Measurements from ENCODE around the gene SPPL2C.
"Not testable (repeated sequence)": the region's sequence is repeated elsewhere in the genome, so short reads cannot be mapped to it uniquely, and the experiment has no call there.

The SPPL2C gene

DNA sequence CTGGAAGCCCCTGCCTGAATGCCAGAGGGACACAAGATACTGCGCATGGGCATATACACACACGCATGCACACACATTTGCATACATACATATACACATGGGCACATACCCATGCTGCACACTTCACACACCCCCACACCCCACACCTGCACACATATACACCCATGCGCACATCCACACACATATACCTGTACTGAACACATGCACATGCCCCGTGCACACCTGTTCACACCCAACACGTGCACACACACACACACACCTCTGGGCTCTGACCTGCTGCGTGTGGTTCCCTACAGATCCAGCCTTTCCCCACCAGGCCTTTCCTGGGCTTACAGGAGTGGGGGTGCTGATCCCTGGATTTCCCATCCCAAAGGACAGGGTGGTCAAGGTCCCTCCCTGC lies 6.3 kb downstream of the SPPL2C start:
- DNase-seq = no peak

DNA sequence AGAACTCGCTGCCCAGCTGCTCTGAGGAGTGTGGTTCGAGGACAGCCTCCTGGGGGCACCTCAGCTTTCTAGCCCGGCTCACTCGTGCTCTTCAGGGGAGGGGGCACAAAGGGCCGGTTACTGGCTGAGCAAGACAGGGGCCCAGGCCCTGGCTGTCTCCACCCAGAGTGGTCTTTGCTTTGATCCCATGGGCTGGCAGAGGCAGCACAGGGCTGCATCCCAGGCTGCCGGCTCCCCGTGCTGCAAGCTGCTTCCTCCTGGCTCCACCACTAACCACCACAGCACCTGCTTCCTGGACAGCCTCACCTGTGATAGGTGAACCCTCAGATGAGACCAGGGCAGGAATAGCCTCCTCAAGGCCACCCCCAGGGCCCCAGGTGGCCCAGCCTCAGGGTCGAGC lies 6.8 kb downstream of the SPPL2C start:
- DNase-seq = no peak

DNA sequence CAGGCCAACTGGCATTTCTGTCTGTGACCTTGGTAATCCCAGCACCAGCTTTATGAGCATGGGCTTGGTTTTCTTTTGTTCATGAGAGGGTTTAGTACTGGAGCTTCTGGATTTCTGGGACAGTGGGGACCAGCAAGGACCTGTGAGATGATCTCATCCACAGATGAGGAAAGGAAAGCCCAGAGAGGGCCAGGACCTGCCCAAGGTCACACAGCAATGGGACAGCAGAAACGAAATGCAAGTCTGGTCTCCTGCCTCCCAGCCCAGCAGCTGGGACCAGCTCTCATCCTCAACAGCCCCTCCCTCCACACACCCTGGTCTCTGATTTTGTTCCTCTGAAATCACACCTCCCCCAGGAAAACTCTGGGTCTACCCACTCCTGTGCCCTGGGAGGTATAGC lies 7.2 kb downstream of the SPPL2C start:
- DNase-seq = no peak

DNA sequence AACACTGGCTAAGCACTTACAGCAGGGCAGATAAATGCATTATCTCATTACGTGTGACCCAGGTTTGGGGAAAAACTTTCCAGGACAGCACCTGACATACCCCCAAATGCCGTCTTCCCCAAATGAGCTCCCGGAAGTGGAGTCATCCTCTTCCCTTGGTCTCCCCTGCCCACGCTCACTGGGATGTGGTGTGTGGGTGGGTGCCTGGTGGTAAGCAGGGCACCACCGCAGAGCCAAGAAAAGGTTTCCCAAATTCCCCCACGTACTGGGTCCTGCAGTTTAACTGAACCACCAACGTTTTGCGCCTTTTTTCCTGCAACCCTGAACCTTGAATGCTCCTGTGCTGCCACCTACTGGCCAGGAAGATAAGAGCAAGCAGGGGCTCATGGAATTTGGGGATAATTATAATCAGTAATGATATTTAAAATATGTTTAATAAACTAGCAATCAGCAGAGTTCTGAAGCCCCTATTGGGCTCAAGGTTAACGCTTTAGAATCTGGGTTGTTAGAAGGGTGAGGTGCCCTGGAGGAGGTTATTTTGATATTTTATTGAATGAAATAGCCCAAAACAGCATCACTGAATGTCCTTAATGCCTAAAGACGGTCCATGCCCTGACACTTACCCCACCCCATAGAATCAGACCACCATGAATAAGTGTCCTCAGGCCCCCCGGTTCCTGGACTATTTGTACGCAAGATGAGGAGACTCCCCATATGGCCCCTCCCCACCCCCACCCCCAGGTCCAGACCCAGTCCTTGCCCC lies 8.0 kb downstream of the SPPL2C start:
- DNase-seq = peak; percentile 84

DNA sequence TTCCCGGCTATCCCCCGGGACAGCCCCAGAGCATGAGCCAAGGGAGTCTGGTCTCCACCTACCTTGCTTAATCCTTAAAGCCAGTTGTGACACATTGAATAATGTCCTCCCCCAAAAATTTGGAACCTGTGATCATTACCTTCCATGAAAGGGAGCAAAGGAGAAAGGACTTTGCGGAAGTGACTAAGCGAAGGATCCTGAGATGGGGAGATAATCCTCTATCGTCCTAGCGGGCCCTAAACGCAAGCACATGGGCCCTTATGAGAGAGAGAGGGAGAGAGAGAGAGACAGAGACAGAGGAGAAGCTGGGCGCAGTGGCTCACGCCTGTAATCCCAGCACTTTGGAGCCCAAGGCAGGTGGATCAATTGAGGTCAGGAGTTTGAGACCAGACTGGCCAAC lies 9.5 kb downstream of the SPPL2C start:
- no peak for DNase-seq

DNA sequence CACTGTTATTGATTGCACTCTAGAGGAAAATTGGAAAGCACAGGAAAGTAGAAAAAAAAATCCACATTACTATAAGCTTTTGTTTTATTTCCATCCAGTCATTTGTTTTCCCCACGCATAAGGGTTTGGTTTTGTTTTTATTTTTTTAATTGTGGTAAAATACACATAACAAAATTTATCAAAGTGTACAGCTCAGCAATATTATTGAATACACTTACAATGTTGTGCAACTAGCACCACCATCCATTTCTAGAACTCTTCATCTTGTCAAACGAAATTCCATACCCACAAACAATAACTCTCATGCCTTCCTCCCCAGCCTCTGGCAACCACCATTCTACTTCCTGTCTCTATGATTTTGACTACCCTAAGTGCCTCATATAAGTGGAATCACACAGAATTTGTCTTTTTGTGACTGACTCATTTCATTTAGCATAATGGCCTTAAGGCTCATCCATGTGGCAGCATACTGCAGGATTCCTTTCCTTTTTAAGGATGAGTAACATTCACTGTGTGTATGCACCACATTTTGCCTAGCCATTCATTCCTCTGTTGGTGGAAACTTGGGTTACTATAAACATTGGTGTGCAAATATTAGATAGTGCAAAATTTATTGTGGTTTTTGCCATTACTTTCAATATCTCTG lies 11.1 kb downstream of the SPPL2C start:
- DNase-seq = no peak

DNA sequence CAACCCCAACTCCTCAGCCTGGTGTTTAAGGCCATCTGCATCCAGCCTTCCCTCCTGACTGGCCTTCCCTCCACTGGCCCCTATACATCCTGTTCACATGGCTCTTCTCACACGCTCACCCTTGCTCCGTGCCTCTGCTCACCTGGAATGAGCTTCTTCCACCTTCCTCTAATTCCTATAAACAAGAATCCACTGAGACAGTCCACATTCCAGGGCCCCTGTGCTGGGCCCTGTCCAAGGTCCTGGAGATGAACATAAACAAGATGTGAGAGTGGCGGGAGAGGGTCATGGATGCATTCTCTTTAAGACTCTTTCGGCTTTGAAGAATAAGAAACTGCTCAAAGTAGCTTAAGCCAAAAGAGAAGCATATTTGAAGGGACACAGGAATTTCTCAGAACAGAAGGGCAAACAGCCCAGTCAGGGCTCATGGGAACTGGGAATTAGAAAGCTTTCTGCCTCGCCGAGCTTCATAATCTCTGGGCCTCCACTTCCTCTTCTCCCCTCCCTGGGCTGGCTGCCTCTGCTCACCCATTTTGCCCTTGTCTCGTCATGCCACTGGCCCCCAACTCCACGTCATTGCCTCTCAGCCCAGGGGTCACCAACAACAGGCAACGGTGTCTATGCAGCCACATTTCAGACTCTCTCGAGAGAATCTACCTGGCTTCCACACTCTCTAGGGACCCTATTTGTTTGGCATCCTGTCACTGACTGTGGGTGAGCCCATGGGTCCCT lies 13.5 kb downstream of the SPPL2C start:
- DNase-seq = no peak

DNA sequence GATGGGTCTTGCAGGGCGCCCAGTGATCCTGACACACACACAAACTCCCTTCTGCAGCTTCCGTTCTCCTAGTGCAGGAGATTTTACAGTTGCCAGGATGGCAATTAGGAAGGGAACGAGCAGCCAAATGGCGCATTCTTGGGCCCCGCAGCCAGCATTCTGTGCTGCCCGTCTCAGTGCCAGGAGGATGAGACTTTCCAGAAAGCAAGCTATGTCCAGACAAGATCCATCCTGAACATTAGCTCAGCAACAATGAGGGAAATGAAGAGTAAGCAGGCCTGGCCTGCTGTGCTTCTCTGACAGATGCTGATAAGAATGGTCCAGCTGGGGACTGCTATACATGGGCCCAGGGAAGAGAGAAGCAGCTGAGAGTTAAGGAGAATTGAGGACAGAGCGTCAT lies 16.5 kb downstream of the SPPL2C start:
- DNase-seq = no peak

DNA sequence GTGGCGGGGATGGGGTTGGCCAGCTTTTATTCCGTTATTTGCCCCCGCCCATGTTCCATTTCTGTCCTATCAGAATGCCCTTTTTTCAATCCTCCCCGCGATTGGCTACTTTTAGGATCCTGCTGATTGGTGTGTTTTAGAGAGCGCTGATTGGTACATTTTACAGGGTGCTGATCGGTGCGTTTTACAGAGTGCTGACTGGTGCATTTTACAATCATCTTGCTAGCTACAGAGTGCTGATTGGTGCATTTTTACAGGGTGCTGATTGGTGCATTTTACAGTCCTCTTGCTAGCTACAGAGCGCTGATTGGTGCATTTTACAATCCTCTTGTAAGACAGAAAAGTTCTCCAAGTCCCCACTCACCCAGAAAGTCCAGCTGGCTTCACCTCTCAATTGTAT lies 17.4 kb downstream of the SPPL2C start:
- not testable (repeated sequence) for DNase-seq

DNA sequence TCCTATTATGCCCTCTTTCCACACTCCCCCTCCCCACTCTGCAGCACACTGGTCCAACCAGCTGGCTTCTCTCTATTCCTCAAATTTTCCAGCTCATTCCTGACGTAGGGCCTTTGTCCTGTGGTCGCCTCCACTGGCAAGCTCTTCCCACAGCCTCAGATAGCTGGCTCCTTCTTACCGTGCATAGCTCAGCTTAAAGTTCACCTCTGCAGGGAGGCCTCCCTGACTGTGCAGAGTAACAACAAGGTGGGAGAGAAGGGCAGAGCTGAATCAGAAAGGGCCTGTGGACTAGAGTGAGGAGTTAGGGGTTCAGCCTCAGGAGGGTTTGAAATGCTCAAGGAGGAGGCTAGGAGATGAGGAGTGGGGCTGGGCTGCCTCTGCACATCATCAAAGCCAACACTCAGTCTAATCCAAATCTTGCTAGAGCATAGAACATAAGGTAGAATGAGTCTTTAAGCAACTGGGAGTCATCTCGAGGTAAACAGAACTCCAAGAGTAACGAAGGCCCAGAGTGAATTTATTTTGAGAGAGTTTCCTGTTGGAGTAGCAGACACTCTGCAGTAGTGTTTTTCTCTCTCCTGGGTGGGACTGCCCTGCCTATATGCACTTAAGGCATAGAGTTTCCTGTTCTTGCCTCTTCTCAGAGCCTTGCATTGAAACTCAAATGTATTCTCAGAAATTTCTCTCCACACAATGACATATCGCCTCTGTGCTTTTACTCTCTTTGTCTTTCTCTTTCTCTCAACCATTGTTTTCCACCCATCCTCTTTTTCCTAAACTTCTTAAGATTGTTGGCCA lies 19.4 kb downstream of the SPPL2C start:
- DNase-seq = no peak

DNA sequence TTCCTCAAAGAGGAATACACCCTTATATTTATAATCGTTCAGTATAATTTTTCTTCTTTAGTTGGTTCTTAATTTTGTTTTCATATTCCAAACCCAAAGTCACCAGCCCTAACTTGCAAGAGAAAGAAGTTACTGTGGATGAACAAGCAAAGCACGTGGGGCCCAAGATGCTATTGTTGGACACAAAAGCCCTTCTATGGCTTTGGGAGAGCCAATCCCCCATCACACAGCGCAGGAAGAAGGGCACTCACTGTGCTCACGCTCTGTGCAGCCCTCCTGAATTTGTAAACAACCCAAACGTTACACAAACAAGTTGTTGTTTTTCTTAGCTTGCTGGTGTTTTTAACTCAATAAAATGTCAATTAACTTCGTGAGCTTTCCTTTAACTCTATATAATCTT lies 22.5 kb downstream of the SPPL2C start:
- DNase-seq = no peak

DNA sequence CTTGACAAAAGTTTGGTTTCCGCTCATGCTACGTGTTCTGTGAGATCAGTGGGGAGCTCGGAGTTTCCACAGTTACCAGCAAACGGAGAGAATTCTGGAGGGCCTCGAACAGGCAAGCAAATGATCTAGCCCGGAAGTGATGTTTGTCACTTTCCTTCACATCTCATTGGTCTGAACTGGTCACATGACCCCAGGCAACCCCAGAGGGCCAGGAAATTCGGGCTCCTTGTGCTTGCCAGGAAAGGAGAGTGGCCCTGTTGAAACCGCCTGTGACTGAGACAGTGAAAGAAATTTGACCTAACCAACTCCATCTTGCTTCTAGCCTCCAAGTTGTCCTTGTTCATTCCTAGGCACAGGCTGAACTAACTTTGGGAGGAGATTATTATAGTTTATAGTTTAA lies 23.0 kb downstream of the SPPL2C start:
- DNase-seq = no peak

DNA sequence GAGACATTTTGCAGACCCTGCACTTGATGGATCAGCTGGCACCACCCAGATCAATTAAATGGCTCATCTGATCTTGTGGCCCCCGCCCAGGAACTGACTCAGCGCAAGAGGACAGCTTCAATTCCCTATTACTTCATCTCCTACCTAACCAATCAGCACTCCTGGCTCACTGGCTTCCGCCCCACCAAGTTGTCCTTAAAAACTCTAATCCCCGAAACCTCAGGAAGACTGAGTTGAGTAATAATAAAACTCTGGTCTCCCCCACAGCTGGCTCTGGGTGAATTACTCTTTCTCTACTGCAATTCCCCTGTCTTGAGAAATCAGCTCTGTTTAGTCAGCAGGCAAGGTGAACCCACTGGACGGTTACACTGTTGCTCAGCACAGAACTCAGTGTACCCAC lies 23.6 kb downstream of the SPPL2C start:
- no peak for DNase-seq

DNA sequence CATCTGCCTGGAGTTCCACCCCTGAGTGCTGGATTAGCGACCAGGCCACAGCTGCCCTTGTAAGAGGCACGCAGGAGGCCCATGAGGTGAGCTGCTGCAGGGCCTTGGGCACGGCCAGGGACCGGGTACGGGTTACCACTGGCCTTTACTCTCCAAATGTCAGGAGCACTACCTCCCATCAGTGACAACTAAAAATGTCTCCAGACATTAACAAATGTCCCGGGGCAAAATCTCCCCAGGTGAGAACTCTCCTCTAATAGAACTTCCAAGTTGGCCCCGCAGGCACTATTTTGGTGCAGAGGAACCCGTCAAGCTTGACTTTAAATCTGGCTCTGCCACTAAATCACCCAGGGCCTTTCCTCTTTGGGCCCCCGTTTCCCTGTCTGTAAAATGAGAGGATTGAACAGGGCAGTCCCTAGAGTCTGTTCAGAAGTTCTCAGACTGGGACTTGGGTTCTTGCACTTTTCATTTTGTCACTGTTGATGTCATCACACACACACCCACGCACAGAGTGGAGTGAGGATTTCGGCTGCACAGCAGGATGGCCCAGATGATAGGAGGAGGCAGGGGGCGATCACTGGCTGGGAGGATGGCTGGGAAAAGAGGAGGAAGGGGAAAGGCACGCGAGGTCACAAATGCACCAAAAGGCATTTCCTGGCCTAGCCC lies 25.1 kb downstream of the SPPL2C start:
- no peak for DNase-seq

DNA sequence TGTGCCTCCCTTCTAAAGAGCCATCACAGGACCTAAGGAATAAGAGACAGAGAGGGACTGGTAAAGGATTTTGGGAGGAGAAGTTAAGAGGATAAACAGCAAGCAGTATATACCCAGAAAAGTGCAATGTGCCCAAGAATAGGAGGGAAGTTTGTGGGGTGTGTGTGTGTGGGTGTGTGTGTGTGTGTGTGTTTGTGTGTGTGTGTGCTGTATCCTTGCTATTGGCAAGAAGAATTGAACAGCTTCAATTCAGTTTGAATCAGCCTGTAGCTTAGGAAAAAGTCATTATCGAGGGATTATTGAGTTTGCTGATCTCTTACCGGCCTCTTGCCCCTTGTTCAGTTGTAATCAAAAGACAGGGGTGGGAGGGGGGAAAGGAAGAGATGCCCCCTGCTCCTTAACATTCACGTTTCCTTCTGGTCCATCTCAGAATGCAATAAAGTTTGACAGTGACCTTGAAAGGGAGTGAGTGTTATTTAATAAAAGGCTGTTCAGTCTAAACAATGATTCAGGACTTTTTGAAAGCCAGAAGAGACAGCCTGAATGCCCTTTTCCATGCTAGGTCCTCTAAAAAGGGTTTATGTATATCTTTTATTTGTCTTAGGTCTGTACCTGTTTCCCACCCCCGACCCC lies 25.8 kb downstream of the SPPL2C start:
- DNase-seq = no peak

DNA sequence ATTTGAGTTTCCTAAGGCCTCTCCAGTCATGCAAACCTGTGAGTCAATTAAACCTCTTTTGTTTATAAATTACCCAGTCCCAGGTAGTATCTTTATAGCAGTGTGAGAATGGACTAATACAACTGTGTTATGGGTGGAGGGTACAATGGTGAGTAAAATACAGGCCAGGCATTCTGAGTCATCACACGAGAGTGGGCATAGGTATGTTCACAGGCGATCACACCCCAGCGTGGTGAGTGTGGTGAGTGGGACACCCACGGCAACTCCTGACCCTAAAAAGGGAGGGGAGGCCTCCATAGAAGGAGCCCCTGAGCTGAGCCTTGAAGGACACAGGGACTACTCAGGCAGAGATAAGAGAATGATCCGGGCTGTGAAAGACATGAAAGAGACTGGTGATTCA lies 27.0 kb downstream of the SPPL2C start:
- DNase-seq = no peak

DNA sequence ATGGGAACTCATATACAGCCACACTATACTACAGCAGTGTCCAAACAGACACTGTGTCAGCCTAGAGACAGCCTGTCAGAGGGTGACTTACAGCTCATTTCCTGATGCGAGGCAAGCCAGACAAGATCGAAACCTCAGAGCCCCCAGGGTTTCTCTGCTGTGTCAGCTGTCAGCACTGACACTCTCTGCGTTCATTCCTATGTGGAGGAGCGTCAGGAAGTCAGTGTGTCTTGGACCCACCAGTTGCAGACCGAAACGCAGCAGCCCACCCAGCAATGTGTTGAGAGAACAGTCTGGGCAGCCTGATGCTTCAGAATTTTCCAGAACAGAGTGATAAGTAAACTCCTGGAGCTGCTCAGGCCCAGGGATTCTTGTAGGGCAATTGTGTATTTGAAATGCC lies 29.0 kb downstream of the SPPL2C start:
- no peak for DNase-seq

DNA sequence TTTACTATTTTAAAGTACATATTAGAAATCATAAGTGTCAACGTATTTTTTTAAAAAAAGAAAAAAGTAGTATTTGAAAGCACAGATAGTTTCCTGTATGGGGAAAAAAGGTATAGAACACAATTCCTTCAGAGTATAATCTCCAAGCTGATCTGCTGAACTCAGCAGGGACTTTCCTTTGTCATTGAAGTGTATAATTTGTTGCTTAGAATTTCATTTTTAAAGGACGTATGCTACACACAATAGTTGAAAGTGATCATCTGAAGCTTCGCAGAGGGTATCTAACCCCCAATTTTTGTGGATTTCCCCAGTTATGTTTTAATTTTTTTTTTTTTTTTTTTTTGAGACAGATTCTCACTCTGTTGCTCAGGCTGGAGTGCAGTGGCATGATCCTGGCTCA lies 29.5 kb downstream of the SPPL2C start:
- no peak for DNase-seq

DNA sequence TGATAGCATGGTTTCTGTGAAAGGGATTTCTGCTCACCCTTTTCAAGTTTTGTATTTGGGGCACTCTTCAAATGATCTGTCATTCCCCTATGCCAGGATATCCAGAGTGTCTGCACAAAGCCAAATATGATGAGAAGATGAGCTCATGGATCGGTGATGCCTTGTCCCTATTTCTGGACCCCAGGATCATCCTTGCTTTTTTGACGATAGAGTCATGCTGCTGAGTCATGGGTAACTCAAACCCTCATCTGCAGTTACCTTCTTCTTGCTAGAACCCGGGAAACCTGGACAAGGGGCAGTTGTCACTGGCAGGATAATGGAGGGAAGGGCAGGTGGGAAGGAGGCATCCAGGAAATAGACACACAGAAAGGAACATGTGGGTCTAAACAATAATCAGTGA lies 31.9 kb downstream of the SPPL2C start:
- DNase-seq = no peak

DNA sequence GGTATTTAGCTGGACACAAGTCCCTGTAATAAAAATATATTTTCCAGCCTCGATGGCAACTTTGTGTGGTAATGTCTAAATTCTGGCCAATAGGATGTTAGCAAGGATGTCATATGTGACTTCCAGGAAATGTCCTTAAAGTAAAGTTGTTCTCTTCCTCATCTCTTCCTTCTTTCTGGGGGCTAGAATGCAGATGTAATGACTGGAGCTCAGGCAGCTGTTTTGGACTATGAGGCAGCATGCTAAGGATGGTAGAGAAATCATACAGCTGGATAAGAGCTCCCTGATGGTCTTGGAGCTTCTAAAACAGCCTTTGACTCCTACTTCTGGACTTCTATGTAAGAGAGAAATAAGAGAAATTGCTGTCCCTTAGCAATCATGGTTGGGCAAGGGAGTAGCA lies 32.8 kb downstream of the SPPL2C start:
- no peak for DNase-seq

DNA sequence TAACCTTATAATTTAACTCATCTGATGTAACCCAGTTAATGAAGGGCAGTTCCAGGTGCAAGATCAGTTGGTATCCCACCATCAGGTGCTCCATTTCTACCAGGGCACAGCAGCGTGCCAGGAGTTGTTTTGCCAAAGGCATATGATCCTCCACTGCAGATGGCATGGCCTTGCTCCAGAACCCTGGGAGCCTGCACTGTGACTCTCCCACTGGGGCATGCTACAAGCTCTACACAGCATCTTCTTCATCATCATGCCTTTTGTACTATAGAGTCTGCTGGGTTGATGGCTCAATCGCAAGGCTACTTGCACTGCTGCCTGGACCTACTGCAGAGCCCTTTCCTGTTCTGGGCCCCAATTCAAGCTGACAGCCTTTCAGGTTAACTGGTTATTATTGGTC lies 38.4 kb downstream of the SPPL2C start:
- DNase-seq = no peak

DNA sequence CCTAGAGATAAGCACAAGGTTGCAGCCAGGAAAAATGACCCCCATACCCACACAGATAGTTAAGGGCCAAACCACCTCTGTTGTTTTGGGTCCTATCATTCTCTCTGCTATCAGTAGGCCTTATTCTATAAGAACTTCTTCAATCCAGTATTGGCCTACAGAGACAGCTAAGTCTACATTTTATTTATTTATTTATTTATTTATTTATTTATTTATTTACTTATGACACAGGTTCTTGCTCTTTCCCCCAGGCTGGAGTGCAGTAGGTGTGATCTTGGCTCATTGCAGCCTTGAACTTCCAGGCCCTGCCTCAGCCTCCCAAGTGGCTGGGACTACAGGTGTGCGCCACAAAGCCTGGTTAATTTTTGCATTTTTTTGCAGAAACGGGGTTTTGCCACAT lies 42.2 kb downstream of the SPPL2C start:
- DNase-seq = no peak
